T follicular helper cell (primary cell): ENCODE measurements around the gene SMARCA4.
"Not testable (repeated sequence)": the region's sequence is repeated elsewhere in the genome, so short reads cannot be mapped to it uniquely, and the experiment has no call there.

ENCODE experiments used
- DNase-seq: peaks from one replicate; pipeline ENCODE4 v3.0.0-alpha.2; 2020; ENCODE audit warnings: low read depth

Gene SMARCA4

GRCh38 chr19:11066326-11066725 is 105.5 kb downstream of the SMARCA4 start:
- DNase-seq: no peak

- DNase-seq: no peak
These were observed 106.7 kb downstream of the SMARCA4 start for GRCh38 chr19:11067356-11068113.

- DNase-seq: no peak
These were observed 108.7 kb downstream of the SMARCA4 start for GRCh38 chr19:11069561-11069960.

GRCh38 chr19:11070123-11070522 is 109.3 kb downstream of the SMARCA4 start:
- DNase-seq: no peak

GRCh38 chr19:11073568-11073967 is 112.7 kb downstream of the SMARCA4 start:
- DNase-seq: no peak

GRCh38 chr19:11076792-11077191 is 116.0 kb downstream of the SMARCA4 start:
- not testable (repeated sequence) for DNase-seq

- DNase-seq: no peak
These were observed 118.1 kb downstream of the SMARCA4 start for GRCh38 chr19:11078893-11079292.

- DNase-seq: no peak
These were observed 119.2 kb downstream of the SMARCA4 start for GRCh38 chr19:11079999-11080398.

GRCh38 chr19:11087870-11088505 is 127.2 kb downstream of the SMARCA4 start:
- no peak for DNase-seq

- DNase-seq: no peak
These were observed 127.8 kb downstream of the SMARCA4 start for GRCh38 chr19:11088506-11089253.

- peak; percentile 71 for DNase-seq
These were observed 128.6 kb downstream of the SMARCA4 start, which contains the start of gene LDLR for GRCh38 chr19:11089254-11090013. TSS of gene LDLR (plus strand) at chr19:11089463. CDS start at chr19:11089549, 86 bp downstream.

- DNase-seq: not testable (repeated sequence)
These were observed 129.1 kb downstream of the SMARCA4 start for GRCh38 chr19:11090014-11090263.

GRCh38 chr19:11090264-11090996 is 129.6 kb downstream of the SMARCA4 start:
- DNase-seq: peak; percentile 97

GRCh38 chr19:11090997-11091702 is 130.3 kb downstream of the SMARCA4 start:
- DNase-seq: no peak

GRCh38 chr19:11091703-11092153 is 130.9 kb downstream of the SMARCA4 start:
- peak; percentile 64 for DNase-seq

GRCh38 chr19:11092181-11092538 is 131.3 kb downstream of the SMARCA4 start:
- peak; percentile 49 for DNase-seq

GRCh38 chr19:11093689-11094238 is 132.9 kb downstream of the SMARCA4 start:
- no peak for DNase-seq

- no peak for DNase-seq
These were observed 133.7 kb downstream of the SMARCA4 start for GRCh38 chr19:11094520-11094894.

GRCh38 chr19:11096210-11096841 is 135.5 kb downstream of the SMARCA4 start:
- no peak for DNase-seq

- DNase-seq: not testable (repeated sequence)
These were observed 136.5 kb downstream of the SMARCA4 start for GRCh38 chr19:11097367-11097766.
